ENCODE results near the gene RNU1-3.
"Not testable (repeated sequence)": the region's sequence is repeated elsewhere in the genome, so short reads cannot be mapped to it uniquely, and the experiment has no call there.

RNU1-3 gene

DNA sequence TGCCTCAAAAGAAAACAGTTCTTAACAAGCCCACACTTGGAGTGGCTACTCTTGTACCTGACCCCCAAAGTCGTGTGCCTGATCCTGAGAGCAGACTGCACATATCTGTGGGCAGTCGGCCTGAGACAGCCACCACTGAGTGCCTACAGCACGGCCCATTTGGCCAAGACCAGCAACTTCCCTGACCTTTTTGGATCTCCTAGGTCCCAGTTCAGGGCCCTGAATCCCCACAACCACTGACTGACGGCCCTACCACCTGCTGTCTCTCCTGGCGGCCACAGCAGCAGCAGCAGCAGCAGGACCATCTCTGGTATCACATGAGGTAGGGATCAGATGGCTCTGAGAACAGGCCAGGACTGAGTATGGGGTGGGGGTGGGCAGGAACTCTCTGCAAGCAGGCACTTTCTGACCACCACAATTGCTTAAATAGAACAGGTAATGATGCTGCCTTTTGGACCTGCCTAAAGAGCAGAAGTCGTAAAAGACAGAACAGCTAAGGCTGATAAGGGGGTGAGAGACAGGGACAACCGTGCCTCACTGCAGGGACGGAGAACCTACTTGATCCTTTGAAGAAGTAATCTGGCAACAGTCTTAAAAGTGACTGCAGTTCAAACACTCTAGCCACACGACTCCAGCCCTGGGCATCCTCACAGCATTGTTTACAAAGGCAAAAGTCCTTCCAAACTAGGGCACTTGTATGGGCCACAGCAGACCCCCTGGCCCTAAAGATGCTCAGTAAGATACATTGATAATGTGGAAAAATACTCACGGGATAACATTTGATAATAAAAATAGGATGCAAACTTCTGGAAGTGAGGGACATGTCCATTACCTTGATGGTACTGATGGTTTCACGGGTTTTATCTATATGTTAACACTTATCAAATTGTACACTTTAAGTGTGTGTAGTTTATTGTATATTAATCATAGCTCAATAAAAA, 27.4 kb downstream of the RNU1-3 start:
- in situ Hi-C loops (cut with HindIII; ENCODE audit: low sequenced_read_pairs), result not testable (repeated sequence)

DNA sequence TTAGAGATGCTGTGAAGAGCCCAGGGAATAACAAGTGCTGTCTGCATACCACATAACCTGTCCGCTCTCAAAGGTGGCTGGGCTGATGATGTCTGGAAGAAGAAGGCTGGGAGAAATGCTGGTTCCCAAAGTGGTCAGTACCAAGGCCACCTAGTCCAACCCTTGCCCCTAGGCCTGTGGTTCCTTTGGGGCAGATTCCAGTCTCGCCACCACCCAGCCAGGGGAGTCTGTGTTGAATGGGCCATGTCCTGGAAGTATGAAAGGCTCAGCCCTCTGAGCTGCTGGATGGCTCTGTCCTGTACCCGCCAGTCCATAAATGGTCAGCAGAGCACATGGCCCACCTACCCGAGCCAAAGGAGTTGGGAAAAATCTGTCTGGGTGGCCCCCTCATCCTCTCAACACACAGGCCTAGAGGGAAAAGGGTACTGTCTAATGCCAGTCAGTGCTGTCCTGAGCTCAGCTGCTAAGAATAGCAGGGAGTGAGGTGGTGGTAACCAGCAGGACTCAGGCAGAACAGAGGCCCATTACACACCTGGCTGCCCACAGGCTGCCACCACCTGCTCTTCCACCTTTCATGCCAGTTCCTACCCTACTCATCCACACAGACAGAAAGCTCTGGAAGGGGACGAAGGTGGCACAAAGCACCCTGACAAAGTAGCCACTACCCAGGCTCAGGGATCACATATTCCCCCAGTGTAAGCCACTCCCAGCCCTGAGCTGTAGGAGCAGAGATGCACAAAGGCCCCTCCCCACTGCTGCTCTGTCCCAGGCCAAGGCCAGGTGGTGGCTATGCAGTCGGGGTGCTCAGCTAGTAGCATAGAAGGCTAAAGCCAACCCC, 28.6 kb downstream of the RNU1-3 start:
- in situ Hi-C loops (cut with HindIII; ENCODE audit: low sequenced_read_pairs), result not testable (repeated sequence)

DNA sequence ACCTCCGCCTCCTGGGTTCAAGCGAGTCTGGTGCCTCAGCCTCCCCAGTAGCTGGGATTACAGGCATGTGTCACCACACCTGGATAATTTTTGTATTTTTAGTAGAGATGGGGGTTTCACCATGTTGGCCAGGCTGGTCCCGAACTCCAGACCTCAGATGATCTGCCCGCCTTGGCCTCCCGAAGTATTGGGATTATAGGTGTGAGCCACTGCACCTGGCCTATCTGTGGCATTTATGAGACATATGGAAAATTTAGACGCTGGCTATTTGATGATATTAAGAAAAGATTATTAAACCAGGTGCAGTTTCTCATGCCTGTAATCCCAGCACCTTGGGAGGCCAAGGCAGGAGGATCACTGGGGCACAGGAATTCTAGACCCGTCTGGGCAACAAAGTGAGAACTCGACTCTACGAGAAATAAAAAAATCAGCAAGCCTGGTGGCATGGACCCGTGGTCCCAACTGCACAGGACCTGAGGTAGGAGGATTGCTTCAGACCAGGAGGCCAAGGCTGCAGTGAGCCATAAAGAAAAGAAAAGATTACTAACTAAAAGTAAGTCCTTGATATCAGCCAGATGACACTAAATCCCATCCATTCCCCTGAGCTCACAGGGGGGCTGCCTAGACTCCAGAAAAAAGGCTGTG, 30.1 kb downstream of the RNU1-3 start:
- in situ Hi-C loops (cut with HindIII; ENCODE audit: low sequenced_read_pairs), result not testable (repeated sequence)

DNA sequence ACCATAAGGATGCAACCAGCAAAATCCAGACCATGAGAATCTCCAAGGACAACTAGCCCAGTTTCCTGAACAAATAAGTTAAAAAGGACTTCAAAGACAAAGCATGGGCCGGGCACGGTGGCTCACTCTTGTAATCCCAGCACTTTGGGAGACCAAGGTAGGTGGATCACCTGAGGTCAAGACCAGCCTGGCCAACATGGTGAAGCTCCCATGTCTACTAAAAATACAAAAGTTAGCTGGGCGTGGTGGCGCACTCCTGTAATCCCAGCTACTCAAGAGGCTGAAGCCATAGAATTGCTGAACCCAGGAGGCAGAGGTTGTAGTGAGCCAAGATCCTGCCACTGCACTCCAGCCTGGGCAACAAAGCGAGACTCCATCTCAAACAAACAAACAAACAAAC, 30.8 kb downstream of the RNU1-3 start:
- in situ Hi-C loops (cut with HindIII; ENCODE audit: low sequenced_read_pairs), result not testable (repeated sequence)

DNA sequence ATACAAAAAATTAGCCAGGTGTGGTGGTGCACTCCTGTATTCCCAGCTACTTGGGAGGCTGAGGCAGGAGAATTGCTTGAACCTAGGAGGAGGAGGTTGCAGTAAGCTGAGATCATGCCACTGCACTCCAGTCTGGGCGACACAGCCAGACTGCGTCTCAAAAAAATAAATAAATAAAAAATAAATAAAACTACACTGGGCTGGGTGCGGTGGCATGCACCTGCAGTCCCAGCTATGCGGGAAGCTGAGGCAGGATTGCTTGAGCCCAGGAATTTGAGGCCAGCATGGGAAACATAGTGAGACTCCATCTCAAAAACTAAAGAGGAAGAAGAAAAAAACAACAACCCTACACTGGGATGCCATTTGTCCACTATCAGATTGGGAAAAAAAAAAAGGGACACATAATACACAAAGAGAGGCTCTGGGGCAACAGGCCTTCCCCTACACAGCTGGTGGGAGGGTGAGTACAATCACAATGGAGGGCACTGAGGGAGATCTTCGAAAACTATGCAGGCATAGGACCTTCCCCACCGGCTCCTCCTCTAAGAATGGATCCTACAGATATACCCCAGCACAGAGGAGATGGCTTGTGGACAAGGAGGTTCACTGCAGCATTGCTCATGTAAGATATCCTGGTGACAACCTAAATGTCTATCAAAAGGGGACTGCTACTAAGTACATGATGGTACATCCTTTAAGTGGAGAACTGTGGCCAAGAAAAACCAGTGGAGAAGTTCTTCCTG, 33.0 kb downstream of the RNU1-3 start:
- in situ Hi-C loops (cut with HindIII; ENCODE audit: low sequenced_read_pairs), result not testable (repeated sequence)

DNA sequence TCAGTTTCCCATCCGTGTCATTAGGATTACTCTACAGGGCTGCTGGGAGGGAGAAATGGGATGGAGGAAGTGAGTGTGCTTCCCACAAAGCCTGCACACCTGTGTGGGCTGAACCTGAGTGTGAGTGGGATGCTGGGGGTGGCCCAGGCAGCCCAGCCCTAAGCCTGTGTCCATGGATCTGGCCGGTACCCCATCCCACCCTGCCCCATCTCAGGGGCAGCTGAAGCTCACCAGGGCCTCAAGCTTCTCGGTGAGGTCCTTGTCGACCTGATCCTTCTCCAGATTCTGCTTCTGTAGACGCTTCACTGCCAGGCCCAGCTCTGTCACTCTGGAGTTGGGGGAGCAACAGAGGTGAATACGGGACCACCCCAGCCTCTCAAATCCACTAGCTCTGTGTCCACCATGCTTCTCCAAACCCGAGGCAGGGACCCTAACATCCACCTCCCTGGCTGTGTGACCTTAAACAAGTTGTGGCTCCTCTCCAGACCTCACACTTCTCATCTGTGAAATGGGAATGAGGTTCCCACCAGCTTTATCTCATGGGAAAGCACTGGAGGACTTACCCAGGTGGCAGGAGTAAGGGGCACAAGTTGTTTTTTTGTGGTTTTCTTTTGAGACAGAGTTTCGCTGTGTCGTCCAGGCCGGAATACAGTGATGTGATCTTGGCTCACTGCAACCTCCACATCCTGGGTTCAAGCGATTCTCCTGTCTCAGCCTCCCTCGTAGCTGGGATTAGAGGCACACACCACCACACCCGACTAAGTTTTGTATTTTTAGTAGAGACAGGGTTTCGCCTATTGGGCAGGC, 34.5 kb downstream of the RNU1-3 start:
- in situ Hi-C loops (cut with HindIII; ENCODE audit: low sequenced_read_pairs), result not testable (repeated sequence)

DNA sequence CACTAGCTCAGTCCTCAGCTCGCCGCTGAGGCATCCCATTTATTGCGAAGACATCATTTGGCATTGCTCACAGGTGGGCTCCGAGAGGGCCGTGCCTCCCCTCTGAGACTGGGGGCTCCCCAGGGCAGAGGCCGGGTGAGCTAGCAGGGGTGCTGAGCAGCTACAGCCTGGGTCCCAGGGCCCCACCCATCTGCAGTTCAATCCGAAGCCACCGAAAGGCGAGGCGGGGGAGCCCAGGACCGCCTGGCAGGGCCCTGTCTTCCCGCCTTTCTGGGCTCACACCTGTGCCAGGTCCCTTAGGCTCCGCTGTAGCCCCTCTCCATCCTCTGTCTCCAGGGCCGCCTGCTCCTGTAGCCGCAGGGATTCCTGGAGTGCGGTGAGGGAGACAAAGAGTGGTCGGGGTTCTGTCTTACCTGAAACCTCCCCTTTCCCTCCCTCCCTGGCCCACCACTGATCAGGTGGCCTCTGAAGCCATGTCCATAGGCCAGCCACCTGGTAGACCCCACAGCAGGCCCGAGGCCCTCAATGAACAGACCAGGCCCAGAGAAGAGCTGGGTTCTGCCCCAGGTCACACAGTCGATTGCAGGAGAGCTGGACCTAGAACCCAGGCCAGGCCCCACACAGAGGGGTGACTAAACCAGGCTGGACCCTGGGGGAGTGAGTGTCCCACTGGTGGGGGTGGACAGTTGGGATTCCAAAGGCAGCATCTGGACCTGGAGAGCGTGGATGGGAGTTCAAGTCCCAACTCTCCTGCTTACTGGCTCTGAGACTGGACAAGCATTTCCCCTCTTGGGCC, 35.3 kb downstream of the RNU1-3 start:
- in situ Hi-C loops (cut with HindIII; ENCODE audit: low sequenced_read_pairs), result no loop called here

DNA sequence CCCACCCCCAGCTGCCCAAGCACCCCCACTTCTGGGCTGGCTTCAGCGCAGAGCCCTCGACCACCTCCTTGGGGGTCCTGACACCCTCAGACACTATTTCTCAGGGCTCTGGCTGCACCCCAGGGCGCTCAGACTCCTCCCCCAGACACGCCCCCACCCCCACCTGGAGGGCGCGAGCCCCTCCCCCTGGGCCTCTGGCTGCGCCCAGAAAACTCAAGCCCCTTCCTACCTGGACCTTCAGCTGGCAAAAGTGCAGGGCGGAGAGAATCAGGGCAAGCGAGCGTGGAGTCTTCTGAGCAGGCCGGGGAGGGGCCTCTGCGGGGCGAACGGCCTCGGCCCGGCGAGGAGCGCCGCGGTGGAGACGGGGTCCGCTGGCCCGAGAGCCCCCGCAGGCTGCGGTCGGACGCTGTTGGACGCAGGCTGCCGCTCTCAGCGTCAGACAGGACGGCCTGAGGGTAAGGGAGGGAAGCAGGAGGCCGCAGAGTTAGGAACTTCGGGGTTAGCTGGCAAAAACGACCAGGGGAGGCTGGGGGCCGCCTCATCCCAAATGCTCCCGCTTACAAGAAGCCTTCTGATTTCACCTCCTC, 36.0 kb downstream of the RNU1-3 start:
- in situ Hi-C loops (cut with HindIII; ENCODE audit: low sequenced_read_pairs), result no loop called here

DNA sequence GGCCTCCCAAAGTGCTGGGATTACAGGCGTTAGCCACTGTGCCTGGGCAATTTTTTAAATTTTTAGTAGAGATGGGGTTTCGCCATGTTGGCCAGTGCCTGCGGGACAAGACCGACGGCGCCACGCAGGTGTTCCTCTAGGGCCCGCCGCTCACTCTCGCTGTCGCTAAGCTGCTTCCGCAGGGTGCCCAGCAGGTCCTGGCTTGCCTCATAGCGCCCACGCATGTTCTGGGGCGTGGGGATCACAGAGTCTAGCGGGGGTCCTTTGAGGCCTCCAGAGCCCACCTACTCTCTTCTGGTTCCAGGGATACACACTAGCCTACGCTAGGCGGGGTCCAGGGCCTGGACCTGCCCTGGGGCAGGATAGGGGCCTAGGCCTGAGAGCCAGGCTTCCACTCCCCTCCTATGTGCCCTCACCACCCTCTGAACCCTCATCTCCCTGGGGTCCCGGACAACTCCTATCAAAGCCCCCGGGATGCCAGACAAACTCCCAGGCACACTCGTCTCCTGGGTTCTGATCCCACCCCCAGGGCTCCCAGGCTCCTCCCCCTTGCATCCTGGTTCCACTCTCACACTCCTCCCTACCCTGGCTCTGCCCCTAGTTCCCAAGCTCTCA, 36.7 kb downstream of the RNU1-3 start:
- in situ Hi-C loops (cut with HindIII; ENCODE audit: low sequenced_read_pairs), result not testable (repeated sequence)

DNA sequence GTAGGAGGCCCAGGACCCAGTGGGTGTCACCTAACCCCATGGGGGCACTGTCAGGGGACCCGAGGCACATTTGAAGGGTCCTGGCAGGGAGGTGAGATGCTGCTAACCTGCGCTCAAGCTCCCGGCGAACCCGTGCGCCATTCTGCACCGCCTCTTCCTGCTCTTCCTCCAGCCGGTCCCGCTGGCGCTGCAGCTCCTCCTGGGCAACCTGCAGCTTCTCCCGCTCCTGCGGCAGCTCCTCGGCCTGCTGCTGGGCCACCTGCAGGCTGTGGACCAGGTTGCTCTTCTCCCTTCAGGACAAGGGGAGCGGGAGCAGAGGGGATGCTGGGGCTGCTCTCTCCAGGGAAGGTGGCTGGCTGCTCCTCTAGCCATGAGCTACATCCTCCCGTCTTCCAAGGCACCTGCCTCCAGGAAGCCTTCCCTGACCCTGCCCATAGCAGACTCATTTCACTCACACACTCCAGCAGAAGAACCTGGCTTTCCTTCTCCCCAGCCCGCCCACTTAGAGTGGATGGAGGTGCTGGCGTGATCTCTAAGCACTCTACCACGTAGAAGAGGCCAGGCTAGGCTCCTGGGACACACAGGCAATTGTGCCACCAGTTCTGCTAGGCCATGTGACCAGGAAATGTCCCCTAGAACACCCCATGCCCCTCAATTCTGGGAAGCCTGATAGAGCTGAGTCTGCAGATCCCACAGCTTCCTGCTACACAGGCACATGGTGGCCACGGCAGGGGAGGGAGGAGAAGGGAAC, 38.2 kb downstream of the RNU1-3 start:
- in situ Hi-C loops (cut with HindIII; ENCODE audit: low sequenced_read_pairs), result no loop called here

DNA sequence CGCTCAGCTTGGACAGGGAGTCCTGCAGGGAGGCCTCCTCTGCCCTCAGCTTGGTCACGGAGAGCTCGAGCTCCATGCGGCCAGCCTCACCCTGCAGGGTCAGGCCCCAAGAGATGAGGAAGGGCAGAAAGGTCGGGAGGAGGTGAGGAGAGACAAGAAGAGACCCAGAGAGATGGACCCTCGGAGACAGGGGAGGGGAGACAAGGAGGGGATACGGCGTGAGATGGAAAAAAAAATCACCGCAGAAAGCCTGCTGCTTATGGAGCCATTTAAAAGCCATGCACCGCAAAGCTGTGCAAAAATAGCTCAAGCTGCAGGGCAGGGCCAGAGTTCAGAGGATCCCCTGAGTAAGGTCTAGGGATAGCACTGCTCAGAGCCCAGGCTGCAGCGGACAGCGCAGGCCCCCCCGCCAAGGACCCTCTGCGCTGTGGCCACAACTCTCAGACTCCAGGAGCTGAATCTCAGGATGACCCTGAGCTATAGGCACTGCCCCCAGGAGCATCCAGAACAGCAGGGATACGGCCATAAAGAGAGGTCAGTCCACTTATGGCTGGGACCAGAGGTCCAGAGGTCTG, 40.3 kb downstream of the RNU1-3 start:
- in situ Hi-C loops (cut with HindIII; ENCODE audit: low sequenced_read_pairs), result not testable (repeated sequence)

DNA sequence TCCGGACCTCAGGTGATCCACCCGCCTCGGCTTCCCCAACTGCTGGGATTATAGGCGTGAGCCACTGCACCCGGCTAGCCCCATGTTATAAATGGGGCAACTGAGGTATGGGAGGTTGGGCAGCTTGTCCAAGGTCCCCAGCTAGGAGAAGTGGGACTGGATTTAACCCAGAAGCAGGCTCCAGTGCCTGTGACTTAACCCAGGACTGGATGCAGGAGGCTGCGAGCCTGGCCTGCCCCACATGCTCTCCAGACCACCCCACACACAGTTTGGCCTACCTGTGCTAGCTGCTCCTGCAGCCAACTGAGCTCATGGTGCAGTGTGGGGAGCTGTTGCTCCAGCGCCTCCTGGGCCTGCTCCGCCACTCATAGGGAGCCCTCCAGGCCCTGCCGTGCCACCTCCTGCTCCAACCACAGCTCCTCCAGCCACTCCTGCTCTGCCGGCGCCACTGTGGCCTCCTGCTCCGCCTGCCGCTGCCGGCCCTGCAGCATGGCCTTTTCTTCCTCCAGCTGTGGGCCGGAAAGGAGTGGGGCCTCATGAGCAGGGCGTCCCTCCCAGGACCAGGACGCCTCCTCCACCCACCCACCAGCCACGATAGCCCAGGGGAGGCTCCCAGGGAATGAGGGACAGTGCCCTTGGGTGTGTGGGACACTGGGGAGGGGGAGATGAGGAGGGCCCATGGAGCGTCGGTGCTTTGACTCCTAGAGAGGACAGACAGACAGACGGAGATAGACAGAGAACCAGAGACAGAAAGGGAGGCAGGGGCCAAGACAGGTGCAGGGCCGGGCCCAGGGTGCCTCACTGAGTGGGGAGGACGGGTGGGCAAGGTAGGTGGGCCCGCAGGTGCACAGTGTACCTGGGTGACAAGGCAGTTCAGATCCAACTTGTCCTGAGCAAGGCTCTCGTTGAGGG, 41.0 kb downstream of the RNU1-3 start:
- in situ Hi-C loops (cut with HindIII; ENCODE audit: low sequenced_read_pairs), result no loop called here

DNA sequence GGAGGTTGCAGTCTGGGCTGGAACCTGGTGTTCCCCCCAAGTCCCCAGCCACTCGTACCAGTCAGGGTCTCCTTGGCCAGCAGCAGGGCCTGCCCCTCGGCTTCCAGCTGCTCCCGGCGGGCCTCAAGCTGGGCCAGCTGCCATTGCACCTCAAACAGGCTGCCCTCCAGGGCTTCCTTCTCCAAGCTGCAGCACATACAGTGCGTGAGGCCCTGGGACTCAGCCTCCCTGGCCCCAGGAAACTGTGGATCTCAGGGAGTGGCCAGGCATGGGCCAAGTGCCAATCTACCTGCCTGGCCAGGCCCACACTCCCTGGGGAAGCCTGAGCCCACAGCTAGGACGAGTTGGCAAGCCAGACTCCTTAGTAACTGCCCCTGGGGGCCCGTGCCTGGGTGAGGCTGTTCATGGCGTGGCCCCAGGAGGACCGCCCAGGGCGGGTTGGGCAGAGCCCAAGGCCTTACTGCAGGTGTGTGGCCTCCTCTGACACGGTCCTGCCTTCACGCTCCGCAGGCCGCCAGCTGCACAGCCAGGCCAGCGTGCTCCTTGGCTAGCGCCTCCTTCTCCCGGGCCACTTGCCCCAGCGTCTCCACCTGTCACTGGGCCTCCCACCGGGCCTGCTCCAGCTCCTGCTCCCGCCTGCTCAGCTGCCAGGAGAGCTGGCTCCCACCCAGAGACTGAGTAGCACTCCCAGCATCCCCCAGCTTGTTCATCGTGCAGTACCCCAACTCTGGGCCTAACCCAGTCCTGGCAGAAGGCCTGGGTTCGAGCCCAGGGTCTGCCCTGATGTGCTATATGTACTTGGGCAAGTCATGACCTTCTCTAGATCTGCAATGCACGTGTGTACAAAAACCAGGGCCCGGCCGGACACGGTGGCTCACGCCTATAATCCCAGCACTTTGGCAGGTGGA, 42.7 kb downstream of the RNU1-3 start:
- in situ Hi-C loops (cut with HindIII; ENCODE audit: low sequenced_read_pairs), result not testable (repeated sequence)

DNA sequence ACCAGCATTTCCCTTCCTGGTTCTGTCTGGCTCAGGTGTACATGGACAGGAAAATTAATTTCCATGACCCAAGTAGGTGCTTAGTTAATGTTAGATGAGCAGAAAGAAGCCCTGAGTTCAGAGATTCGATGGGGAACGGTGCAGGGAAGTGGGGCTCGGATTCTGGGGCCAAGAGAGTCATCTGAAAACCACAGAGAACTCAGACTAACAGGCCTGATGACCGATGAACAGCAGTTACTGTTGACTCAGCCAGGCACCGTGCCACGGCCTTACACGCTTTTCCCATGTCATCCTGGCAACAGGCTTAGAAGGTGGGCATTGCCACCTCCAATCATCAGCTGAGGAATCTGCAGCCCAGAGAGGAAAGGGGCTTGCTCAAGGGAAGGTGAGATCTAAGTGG, 43.4 kb downstream of the RNU1-3 start:
- in situ Hi-C loops (cut with HindIII; ENCODE audit: low sequenced_read_pairs), result not testable (repeated sequence)

DNA sequence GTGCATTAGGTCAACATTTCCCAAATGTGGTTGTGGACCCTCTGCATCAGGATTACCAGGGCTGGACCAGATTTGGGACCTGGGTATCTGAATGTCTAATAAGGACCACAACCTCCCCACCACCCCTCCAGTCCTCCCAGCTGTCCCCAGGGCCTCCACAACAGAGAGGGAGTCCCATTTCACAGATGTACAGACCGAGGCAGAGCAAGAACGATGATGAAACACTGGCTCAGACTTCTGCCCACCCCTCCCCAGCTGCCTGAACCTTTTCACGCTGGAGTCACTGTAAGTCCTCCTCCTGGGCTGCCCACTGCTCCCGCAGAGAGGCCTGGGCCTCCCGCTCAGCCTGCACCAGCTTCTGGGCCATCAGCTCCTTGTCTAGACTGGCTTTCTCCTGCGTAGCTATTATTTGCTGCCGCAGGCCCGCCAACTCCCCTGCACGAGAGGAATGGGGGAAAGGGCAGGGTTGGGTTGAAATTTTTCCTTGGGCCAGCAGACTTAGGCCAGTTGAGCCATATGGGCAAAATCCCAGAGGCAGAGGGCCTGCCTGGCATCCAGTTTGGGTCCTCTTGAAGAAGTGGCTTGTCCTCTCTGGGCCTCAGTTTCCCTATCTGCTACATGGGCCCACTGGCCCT, 45.0 kb downstream of the RNU1-3 start:
- in situ Hi-C loops (cut with HindIII; ENCODE audit: low sequenced_read_pairs), result not testable (repeated sequence)

All from DLD1 (cell line).